Measurements from ENCODE around the gene CD200R1. TPM values are rescaled to one million over a fixed set of nuclear protein-coding genes. Genes with fewer than 3 reads are reported as not detected.

CD200R1 gene
- total and polyA plus RNA-seq, 9 of the 15 experiments (the other 6 are each of a cell fraction or from before 2014, with no cell fraction given) = 0.04 to 0.23 (median 0.09) TPM; not detected in 5

GRCh38 chr3:112871735-112872134 is 103.2 kb downstream of the CD200R1 start (continued):
- TF ChIP-seq, protein P1, sequence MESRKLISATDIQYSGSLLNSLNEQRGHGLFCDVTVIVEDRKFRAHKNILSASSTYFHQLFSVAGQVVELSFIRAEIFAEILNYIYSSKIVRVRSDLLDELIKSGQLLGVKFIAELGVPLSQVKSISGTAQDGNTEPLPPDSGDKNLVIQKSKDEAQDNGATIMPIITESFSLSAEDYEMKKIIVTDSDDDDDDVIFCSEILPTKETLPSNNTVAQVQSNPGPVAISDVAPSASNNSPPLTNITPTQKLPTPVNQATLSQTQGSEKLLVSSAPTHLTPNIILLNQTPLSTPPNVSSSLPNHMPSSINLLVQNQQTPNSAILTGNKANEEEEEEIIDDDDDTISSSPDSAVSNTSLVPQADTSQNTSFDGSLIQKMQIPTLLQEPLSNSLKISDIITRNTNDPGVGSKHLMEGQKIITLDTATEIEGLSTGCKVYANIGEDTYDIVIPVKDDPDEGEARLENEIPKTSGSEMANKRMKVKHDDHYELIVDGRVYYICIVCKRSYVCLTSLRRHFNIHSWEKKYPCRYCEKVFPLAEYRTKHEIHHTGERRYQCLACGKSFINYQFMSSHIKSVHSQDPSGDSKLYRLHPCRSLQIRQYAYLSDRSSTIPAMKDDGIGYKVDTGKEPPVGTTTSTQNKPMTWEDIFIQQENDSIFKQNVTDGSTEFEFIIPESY (CRISPR knock-in tag; IDR thresholded peaks at IDR 0.05) = no peak
- TF ChIP-seq POLR2B (IDR thresholded peaks at IDR 0.05; ENCODE audit: low read depth, partially characterized antibody) = no peak
- TF ChIP-seq RFX7 (CRISPR knock-in tag; IDR thresholded peaks at IDR 0.05) = no peak
- no peak for TF ChIP-seq FOXJ2 (tag; IDR thresholded peaks at IDR 0.05)
- no peak for TF ChIP-seq BRCA1 (IDR thresholded peaks at IDR 0.05)
- no peak for TF ChIP-seq BRCA1 (CRISPR knock-in tag; IDR thresholded peaks at IDR 0.05)
- TF ChIP-seq FOXA1 (IDR thresholded peaks at IDR 0.05; ENCODE audit: borderline replicate concordance) = no peak
- no peak for TF ChIP-seq MYC (IDR thresholded peaks at IDR 0.05; ENCODE audit: low read depth, low read length)
- TF ChIP-seq MYC (CRISPR knock-in tag; IDR thresholded peaks at IDR 0.05; ENCODE audit: borderline replicate concordance, low read depth) = no peak
- no peak for TF ChIP-seq ZFP91 (CRISPR knock-in tag; IDR thresholded peaks at IDR 0.05)
- TF ChIP-seq ZNF668 (CRISPR knock-in tag; IDR thresholded peaks at IDR 0.05) = no peak
- no peak for TF ChIP-seq RCOR1 (IDR thresholded peaks at IDR 0.05; ENCODE audit: borderline replicate concordance in 1 of 2, low read depth in 2 of 2, low read length in 2 of 2)
- TF ChIP-seq ZBTB40 (IDR thresholded peaks at IDR 0.05) = no peak
- TF ChIP-seq ZBTB40 (CRISPR knock-in tag; IDR thresholded peaks at IDR 0.05) = no peak

Data from K562 (cell line).